Upper lobe of left lung (tissue), 4 donors: ENCODE data around the gene DENND10.
"Not testable (repeated sequence)": the region's sequence is repeated elsewhere in the genome, so short reads cannot be mapped to it uniquely, and the experiment has no call there.

Source experiments
- EP300 ChIP-seq, 4 donors: sonication (generic); formaldehyde crosslinking; IDR thresholded peaks; one replicate each; pipeline ENCODE4 v1.5.1; 2017; ENCODE audit warnings: antibody characterized with exemption in 4 of 4, control low read depth in 2 of 4
- POLR2A ChIP-seq, 4 donors: fragments of 450-650 bp; IDR thresholded peaks; one replicate each; pipeline ENCODE4 v1.5.1; 2016 to 2017; ENCODE audit warnings: antibody characterized with exemption in 4 of 4, mild to moderate bottlenecking in 2 of 4
- POLR2AphosphoS5 ChIP-seq, 2 donors: sonication (generic); formaldehyde crosslinking; IDR thresholded peaks; one replicate each; pipeline ENCODE4 v1.5.1; 2017; ENCODE audit warnings: antibody characterized with exemption in 2 of 2
- TF ChIP-seq, protein P1 (sequence below), 6 experiments: fragments of 450-650 bp in 4 of 6; fragments of 200-600 bp in 2 of 6; sonication (generic) in 2 of 6; IDR thresholded peaks; one replicate each; pipeline ENCODE4 v1.5.1; 2016 to 2019; ENCODE audit warnings: antibody characterized with exemption in 6 of 6

DNA sequence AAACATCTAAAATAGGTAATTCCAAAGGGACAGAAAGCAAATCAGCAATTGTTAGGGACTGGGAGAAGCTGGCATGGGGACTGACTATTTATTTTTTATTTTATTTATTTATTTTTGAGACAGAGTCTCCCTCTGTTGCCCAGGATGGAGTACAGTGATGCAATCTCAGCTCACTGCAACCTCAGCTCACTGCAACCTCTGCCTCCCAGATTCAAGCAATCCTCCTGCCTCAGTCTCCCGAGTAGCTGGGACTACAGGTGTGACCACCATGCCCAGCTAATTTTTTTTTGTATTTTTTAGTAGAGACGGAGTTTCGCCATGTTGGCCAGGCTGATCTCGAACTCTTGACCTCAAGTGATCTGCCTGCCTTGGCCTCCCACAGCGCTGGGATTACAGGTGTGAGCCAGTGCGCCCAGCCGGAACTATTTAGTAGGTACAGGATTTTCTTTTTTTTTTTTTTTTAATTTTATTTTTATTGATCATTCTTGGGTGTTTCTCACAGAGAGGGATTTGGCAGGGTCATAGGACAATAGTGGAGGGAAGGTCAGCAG lies 77.0 kb downstream of the DENND10 start:
- TF ChIP-seq, protein P1, sequence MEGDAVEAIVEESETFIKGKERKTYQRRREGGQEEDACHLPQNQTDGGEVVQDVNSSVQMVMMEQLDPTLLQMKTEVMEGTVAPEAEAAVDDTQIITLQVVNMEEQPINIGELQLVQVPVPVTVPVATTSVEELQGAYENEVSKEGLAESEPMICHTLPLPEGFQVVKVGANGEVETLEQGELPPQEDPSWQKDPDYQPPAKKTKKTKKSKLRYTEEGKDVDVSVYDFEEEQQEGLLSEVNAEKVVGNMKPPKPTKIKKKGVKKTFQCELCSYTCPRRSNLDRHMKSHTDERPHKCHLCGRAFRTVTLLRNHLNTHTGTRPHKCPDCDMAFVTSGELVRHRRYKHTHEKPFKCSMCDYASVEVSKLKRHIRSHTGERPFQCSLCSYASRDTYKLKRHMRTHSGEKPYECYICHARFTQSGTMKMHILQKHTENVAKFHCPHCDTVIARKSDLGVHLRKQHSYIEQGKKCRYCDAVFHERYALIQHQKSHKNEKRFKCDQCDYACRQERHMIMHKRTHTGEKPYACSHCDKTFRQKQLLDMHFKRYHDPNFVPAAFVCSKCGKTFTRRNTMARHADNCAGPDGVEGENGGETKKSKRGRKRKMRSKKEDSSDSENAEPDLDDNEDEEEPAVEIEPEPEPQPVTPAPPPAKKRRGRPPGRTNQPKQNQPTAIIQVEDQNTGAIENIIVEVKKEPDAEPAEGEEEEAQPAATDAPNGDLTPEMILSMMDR (IDR thresholded peaks at IDR 0.05) = not testable (repeated sequence)
- not testable (repeated sequence) for TF ChIP-seq POLR2AphosphoS5, POLR2A, EP300 (IDR thresholded peaks at IDR 0.05)
